ENCODE data around the gene EFCAB12.

EFCAB12 gene

GRCh38 chr3:129358772-129359371 lies 69.6 kb downstream of the EFCAB12 start:
- H3K36me3 ChIP-seq (ENCODE audit: insufficient read depth, low read length) = no peaks in the 10 kb centered on the region

GRCh38 chr3:129358177-129358771 lies 70.2 kb downstream of the EFCAB12 start:
- Histone ChIP-seq H3K27me3 (ENCODE audit: control insufficient read depth in 1 of 2, insufficient read depth in 2 of 2, low read length in 2 of 2) (peaks cover 0 to 5% of the 10 kb centered on the region in 2 donors), H3K36me3 (ENCODE audit: insufficient read depth, low read length) (no peaks in the 10 kb centered on the region), H3K4me3 (ENCODE audit: low read depth in 1 of 2, low read length in 2 of 2) (no peak overlapping the region), H3K4me1 (ENCODE audit: insufficient read depth, low read length) (no peaks in the 10 kb centered on the region), H3K27ac (ENCODE audit: low read depth, low read length) (no peak overlapping the region), H3K9ac (ENCODE audit: low read length) (no peak overlapping the region), H3K9me3 (ENCODE audit: low read length) (no peaks in the 10 kb centered on the region)

More at GRCh38 chr3:129358772-129359371, 69.6 kb downstream of the EFCAB12 start:
- peaks cover 0 to 5% of the 10 kb centered on the region in 2 donors for H3K27me3 ChIP-seq (ENCODE audit: control insufficient read depth in 1 of 2, insufficient read depth in 2 of 2, low read length in 2 of 2)
- H3K4me1 ChIP-seq (ENCODE audit: insufficient read depth, low read length) = no peaks in the 10 kb centered on the region
- no peak overlapping the region for H3K27ac ChIP-seq (ENCODE audit: low read depth, low read length)
- H3K4me3 ChIP-seq (ENCODE audit: low read depth in 1 of 2, low read length in 2 of 2) = no peak overlapping the region
- H3K9me3 ChIP-seq (ENCODE audit: low read length) = no peaks in the 10 kb centered on the region
- H3K9ac ChIP-seq (ENCODE audit: low read length) = no peak overlapping the region

- no peak overlapping the region for H3K4me3 ChIP-seq (ENCODE audit: low read depth in 1 of 2, low read length in 2 of 2)
- H3K27ac ChIP-seq (ENCODE audit: low read depth, low read length) = no peak overlapping the region
- H3K27me3 ChIP-seq (ENCODE audit: control insufficient read depth in 1 of 2, insufficient read depth in 2 of 2, low read length in 2 of 2) = peaks cover 0 to 5% of the 10 kb centered on the region in 2 donors
- no peaks in the 10 kb centered on the region for H3K36me3 ChIP-seq (ENCODE audit: insufficient read depth, low read length)
- no peaks in the 10 kb centered on the region for H3K4me1 ChIP-seq (ENCODE audit: insufficient read depth, low read length)
- H3K9me3 ChIP-seq (ENCODE audit: low read length) = no peaks in the 10 kb centered on the region
- H3K9ac ChIP-seq (ENCODE audit: low read length) = no peak overlapping the region
Measured at GRCh38 chr3:129357616-129358015, 70.8 kb downstream of the EFCAB12 start.

DNA sequence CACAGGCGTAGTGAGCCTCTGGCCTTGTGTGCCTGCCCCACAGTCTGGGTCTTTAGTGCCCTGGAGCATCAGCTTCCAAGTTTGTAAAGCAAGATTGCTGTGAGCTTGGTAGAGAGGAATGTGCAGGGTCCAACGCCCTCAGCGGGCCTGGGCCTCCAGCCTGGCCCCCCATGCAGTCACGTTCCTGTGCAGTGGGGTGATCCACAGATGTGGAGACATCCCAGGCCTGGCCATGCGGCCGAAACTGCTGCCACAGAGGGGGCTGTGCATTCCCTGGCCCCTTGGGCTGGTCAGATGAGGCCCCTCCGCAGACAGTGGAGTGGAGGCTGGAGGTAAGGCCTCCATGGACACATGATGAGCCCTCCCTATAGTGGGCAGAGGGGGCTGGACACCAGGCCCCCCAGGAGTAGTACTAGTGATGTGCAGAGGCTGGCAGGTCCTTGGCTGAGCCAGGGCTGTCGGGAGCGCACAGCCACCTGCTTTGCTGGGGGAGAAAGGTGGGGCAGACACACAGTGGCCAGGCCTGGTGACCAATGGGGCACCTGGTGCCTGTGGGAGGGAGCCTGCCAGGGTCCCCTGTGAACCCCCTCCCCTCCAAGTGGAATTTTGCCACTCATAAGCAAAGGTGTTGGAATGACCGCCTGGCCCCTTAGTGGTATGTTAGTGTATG lies 71.5 kb downstream of the EFCAB12 start:
- no peaks in the 10 kb centered on the region for H3K9me3 ChIP-seq (ENCODE audit: low read length)
- no peak overlapping the region for H3K4me3 ChIP-seq (ENCODE audit: low read depth in 1 of 2, low read length in 2 of 2)
- H3K36me3 ChIP-seq (ENCODE audit: insufficient read depth, low read length) = no peaks in the 10 kb centered on the region
- H3K9ac ChIP-seq (ENCODE audit: low read length) = no peak overlapping the region
- no peak overlapping the region for H3K27ac ChIP-seq (ENCODE audit: low read depth, low read length)
- H3K4me1 ChIP-seq (ENCODE audit: insufficient read depth, low read length) = no peaks in the 10 kb centered on the region
- peaks cover 0 to 5% of the 10 kb centered on the region in 2 donors for H3K27me3 ChIP-seq (ENCODE audit: control insufficient read depth in 1 of 2, insufficient read depth in 2 of 2, low read length in 2 of 2)

GRCh38 chr3:129353589-129353941 lies 74.9 kb downstream of the EFCAB12 start:
- Histone ChIP-seq H3K4me1 (ENCODE audit: insufficient read depth, low read length) (no peaks in the 10 kb centered on the region), H3K27me3 (ENCODE audit: control insufficient read depth in 1 of 2, insufficient read depth in 2 of 2, low read length in 2 of 2) (peaks cover 0 to 5% of the 10 kb centered on the region in 2 donors), H3K36me3 (ENCODE audit: insufficient read depth, low read length) (no peaks in the 10 kb centered on the region), H3K9me3 (ENCODE audit: low read length) (no peaks in the 10 kb centered on the region), H3K27ac (ENCODE audit: low read depth, low read length) (no peak overlapping the region), H3K4me3 (ENCODE audit: low read depth in 1 of 2, low read length in 2 of 2) (no peak overlapping the region), H3K9ac (ENCODE audit: low read length) (no peak overlapping the region)

DNA sequence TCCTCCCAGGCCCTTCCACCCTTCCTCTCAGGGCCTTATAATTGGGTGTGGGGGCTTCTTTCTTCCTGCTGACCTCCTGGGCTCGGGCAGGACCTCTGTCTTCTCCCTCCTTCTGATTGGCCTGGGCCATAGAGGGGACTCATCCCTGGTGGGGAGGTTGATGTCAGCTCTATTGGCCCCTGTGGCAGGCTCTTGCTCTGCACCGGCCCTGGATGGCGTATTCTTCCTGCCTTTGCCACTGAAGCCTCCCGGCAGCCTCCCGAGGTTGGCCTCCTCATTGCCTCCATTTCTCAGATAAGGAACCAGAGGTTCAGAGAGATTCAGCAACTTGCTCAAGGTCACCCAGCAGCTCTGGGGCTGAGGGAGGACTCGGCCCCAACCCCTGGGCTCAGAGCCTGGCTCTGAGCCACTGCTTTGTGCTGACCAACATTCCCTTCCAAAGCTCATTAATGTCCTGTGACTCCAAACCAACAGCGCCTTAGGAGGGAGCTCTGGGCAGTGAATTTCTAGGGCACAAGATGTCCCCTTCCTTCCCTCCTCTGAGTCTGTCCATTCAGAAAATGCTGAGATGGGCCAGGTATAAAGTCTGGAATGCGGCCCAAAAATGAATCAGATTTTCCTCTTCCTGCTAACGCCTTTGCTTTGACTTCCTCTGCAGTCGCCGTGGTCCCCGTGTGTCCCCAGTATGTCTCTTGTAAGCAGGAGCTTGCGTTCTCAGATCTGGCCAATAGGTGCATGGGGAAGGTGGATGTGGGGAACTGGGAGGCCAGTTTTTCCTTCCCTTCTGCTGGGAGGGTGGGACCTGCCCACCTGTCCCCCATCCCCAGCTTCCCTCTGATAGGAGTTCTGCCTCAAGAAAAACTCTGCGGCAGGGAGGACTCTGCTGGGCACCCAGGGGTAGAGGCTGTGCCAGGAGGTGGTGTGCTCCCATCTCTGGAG lies 75.5 kb downstream of the EFCAB12 start:
- Histone ChIP-seq H3K9ac (ENCODE audit: low read length) (no peak overlapping the region), H3K4me3 (ENCODE audit: low read depth in 1 of 2, low read length in 2 of 2) (no peak overlapping the region), H3K27me3 (ENCODE audit: control insufficient read depth in 1 of 2, insufficient read depth in 2 of 2, low read length in 2 of 2) (peaks cover 0 to 3% of the 10 kb centered on the region in 2 donors), H3K9me3 (ENCODE audit: low read length) (no peaks in the 10 kb centered on the region), H3K36me3 (ENCODE audit: insufficient read depth, low read length) (no peaks in the 10 kb centered on the region), H3K4me1 (ENCODE audit: insufficient read depth, low read length) (no peaks in the 10 kb centered on the region), H3K27ac (ENCODE audit: low read depth, low read length) (no peak overlapping the region)

- Histone ChIP-seq H3K9me3 (ENCODE audit: low read length) (no peaks in the 10 kb centered on the region), H3K27me3 (ENCODE audit: control insufficient read depth in 1 of 2, insufficient read depth in 2 of 2, low read length in 2 of 2) (no peaks in the 10 kb centered on the region), H3K36me3 (ENCODE audit: insufficient read depth, low read length) (no peaks in the 10 kb centered on the region), H3K4me3 (ENCODE audit: low read depth in 1 of 2, low read length in 2 of 2) (no peak overlapping the region), H3K9ac (ENCODE audit: low read length) (no peak overlapping the region), H3K27ac (ENCODE audit: low read depth, low read length) (no peak overlapping the region), H3K4me1 (ENCODE audit: insufficient read depth, low read length) (no peaks in the 10 kb centered on the region)
Measured at GRCh38 chr3:129352045-129352444, 76.4 kb downstream of the EFCAB12 start.
